Omental fat pad (tissue), 4 donors: ENCODE results near the gene SLC12A4. TPM values are rescaled to one million over a fixed set of nuclear protein-coding genes. Genes with fewer than 3 reads are reported as not detected.

Experiments
- ATAC-seq: fragments of 150-250 bp; one replicate; pipeline ENCODE4 v1.9.1; 2016; ENCODE audit warnings: mild to moderate bottlenecking, moderate library complexity; ENCODE audit not compliant: low FRiP score
- DNase-seq: peaks from one replicate; pipeline ENCODE4 v3.0.0-alpha.2; 2019; ENCODE audit warnings: low spot score
- total RNA-seq, 4 donors: library from RNA; depleted of rRNA; stranded (reverse); fragments of >200 nt; gene quantifications; one replicate each; pipeline ENCODE4 v1.1.0, GENCODE V29; 2016
- TF ChIP-seq, protein P1 (sequence below), 3 donors: fragments of 450-650 bp; IDR thresholded peaks; one replicate each; pipeline ENCODE4 v1.5.1; 2016 to 2017; ENCODE audit warnings: antibody characterized with exemption in 3 of 3, mild to moderate bottlenecking in 3 of 3, moderate library complexity in 2 of 3

SLC12A4 gene
- total RNA-seq, 4 donors from 2014 or later: 39.4 to 92.2 (median 70.8) TPM

DNA sequence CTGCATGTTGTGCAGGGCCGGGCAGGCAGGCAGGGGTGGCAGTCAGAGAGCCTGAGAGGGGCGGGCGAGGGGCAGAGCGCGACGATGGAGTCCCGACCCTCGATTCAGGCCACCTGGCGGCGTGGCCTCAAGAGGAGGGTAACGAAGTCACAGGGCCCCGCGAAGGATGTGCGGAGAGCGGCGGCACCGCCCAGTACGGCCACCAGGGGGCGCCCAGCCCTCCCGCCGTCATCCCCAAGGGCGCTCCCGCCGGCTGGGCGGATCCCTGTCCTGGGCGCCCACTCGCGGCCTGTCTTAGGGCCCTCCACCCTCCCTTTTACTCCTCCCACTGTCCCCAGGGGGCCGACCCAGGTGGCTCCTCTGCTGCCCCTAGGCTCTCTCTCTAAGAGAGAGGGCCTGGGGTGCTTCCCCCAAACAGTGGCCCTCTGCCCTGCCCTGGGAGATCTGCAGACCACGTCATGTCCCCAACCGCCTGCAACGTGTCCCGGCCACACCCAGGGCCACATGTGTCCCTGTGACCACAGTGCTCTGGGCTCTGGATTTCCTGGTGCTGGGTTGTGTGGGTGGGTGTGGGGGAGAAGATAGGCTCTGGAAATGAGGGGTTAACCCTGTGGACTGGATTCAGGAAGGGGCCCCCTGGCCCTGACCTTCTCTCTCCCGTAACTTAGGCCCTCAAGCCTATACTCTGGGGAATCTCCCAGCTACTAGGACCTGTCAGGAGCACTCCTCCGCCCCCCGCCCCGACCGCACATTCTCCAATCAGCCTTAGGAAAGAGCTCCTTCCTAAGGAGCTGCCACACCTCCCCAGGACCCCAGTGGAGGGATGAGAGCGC is 25.0 kb upstream of the SLC12A4 start:
- DNase-seq (peak; percentile 57), ATAC-seq (peak; percentile 89)
- TF ChIP-seq, protein P1, sequence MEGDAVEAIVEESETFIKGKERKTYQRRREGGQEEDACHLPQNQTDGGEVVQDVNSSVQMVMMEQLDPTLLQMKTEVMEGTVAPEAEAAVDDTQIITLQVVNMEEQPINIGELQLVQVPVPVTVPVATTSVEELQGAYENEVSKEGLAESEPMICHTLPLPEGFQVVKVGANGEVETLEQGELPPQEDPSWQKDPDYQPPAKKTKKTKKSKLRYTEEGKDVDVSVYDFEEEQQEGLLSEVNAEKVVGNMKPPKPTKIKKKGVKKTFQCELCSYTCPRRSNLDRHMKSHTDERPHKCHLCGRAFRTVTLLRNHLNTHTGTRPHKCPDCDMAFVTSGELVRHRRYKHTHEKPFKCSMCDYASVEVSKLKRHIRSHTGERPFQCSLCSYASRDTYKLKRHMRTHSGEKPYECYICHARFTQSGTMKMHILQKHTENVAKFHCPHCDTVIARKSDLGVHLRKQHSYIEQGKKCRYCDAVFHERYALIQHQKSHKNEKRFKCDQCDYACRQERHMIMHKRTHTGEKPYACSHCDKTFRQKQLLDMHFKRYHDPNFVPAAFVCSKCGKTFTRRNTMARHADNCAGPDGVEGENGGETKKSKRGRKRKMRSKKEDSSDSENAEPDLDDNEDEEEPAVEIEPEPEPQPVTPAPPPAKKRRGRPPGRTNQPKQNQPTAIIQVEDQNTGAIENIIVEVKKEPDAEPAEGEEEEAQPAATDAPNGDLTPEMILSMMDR (IDR thresholded peaks at IDR 0.05): peak in 2 of 3 donors; percentile 88 to 98

DNA sequence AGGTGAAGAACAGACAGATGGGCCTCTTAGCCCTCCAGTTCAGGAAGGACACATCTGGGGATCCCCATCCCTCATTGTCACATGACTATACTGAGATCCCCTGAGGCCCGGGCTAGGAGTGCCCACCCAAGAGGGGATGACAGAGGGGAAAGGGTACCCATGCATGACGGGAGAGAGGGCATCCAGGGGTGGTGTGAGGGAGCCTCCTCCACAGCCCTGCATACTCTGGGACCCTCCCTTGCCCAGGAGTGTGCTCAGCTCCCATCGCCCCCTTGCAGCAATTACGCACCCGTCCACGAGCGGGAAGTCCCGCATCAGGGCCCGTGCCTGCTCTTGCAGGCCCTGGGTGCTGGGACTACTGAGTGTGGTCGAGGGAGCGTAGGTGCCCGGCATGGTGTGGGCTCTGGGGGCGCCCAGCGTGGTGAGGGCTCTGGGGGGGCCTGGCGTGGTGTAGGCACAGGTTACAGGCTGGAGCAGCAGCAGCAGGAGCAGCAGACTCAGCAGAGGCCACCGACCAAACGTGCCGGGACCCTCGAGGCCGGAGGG is 24.3 kb upstream of the SLC12A4 start:
- ATAC-seq: peak; percentile 14
- no peak for DNase-seq
- TF ChIP-seq, protein P1 (IDR thresholded peaks at IDR 0.05): no peak

DNA sequence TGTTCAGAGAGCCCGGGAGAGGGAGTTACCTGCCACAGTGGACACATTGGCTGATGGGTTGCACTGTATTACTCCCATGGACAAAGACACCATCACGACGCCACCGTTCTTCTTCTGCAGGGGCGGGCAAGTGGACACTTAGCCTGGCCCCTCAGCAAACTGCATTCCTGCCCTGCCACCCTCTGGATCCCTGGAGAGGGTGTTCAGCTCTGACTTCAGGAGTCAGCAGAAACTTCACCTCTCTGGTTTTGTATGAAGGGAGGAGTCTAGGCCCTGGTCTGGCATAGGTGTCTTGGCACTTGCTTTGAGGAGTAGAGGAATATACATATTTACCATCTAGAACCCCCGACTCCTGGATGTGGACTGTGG is 21.6 kb upstream of the SLC12A4 start:
- DNase-seq: no peak
- no peak for ATAC-seq
- TF ChIP-seq, protein P1 (IDR thresholded peaks at IDR 0.05): no peak

DNA sequence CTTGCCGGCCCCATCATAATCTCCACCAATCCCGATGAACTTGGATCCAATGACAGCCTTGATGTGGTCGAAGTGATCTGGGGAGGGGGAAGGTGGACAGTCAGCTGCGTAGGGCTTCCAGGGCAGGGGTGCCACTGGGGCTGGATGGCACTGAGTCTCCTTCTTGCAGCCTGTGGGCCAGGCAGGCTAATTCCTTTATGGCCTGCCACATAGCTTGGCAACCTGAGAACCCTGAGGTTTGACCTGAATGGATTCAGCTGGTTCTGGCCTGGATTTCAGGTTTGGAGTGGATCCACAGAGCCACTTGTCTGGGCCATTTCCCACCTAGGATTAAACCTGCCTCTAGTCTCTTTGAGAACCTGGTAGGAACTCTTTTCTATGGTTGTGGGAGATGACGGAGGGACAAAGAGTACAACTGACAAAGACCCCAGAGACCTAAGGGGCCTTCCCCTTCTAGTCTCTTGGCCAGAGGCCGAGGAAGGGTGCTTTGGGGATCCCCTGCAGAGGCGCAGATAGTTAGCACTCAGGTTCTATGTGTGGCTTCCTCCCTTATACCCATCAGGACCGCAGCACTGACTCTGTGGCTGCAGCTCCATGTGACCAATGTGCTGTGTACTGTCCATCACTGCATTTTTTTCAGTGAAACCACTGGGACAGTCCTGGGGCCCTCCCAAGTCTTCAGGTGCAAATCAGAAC is 21.0 kb upstream of the SLC12A4 start:
- no peak for DNase-seq
- TF ChIP-seq, protein P1 (IDR thresholded peaks at IDR 0.05): no peak
- ATAC-seq: no peak

DNA sequence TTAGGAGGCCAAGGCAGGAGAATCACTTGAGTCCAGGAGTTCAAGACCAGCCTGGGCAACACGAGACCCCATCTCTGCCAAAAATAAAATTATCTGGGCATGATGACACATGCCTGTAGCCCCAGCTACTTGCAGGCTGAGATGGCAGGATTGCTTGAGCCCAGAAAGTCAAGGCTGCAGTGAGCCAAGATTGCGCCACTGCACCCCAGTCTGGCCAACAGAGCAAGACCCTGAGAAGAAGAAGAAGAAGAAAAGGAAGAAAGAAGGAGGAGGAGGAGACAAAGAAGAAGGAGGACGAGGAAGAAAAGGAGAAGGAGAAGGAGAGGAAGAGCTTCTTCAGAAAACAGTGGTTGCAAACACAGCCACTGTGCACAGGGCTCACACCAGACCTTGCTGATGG is 20.2 kb upstream of the SLC12A4 start:
- ATAC-seq (no peak), DNase-seq (no peak)
- TF ChIP-seq, protein P1 (IDR thresholded peaks at IDR 0.05): no peak

DNA sequence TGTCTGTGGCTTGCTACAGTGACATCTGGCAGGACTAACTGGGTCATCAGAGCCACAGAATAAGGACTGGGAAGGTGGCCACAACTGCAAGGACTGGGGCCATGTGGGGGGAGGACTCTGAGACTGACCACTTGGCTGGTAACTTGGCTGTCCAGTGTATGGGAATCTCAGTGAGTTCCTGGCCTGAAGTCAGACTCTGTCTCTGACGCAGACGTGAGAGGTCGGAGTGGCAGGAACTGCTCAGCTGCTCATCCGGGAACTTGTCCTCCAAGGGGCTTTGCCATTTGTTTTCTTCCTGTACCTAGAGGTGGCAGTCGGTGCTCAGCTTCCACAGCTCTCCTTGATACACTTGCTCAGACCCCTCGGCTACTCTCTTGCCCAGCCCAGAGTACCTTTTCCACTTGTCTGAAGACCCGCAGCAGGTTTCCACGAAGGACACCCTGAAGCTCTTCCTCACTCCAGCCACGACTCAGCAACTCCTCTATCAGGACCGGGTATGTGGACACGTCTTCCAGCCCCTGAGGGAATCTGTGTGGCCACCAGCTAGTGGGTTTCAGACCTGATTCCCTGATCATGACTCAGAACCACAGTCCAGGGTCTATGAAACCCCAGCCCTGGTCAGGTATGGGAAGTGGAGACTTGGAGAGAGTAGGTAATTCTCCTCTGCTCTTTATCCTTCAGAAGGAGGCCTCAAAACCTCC is 19.2 kb upstream of the SLC12A4 start:
- ATAC-seq (no peak), DNase-seq (no peak)
- TF ChIP-seq, protein P1 (IDR thresholded peaks at IDR 0.05): no peak
